ENCODE data around the gene LRIF1.
"Not testable (repeated sequence)": the region's sequence is repeated elsewhere in the genome, so short reads cannot be mapped to it uniquely, and the experiment has no call there.

The LRIF1 gene

GRCh38 chr1:110963691-110964454, at the start of gene LRIF1:
Gene LRIF1 (minus strand): TSS chr1:110963922. CDS start chr1:110963688, 234 bp downstream.
- DNase-seq (ENCODE audit: low spot score) = peak; percentile 99

DNA sequence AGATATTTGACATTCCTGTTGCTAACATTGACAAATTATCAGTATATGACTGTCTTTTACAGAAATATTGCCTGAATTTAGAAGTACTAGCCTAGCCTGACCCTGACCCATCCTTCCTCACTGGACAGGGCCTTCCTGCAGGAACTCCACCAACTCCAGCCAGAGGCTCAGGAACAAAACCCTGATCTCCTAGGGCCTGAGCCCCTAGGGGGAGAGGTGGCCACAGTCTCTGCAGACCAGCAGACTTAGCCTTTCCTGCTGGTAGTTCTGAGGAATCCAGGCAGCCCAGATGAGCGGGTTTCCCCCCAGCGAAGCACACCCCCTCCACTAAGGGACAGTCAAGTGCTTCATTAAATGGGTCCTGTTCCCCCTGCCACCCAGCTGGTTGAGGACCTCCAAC, 44.3 kb upstream of the LRIF1 start:
- no peak for DNase-seq (ENCODE audit: low spot score)

DNA sequence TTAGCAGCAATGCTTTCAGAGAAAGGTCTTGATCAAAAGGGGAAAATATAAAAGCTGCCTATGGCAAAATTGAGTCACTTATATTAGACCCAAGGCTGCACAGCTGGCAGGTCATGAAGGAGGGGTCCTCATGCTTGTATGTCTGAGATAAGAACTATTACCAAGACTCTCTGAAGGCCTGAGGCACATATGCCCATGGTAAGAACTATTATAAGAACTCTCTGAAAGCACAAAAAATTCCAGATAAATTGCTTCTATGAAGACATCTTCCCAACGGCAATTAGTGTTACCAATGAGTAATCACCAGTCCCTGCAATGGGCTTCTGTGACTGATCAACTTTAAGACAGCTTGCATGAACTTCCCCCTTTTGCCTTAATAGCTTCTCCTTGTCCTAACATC, 42.8 kb upstream of the LRIF1 start:
- DNase-seq (ENCODE audit: low spot score) = no peak

GRCh38 chr1:110999607-111000006, 35.9 kb upstream of the LRIF1 start:
- not testable (repeated sequence) for DNase-seq (ENCODE audit: low spot score)

DNA sequence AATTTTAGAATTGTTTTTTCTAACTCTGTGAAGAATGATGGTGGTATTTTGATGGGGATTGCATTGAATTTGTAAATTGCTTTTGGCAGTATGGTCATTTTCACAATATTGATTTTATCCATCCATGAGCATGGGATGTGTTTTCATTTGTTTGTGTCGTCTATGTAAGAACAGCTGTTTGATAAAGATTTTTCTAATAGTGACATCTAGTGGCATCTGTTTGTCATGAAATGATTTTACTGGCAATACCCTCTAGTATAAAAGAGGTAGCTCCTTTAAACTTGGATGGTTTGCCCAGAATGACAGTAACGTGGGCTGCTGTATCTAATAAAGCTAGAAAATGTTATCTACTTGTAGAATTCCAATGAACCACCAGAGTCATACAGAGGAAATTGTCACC, 28.6 kb upstream of the LRIF1 start:
- peak; percentile 59 for DNase-seq (ENCODE audit: low spot score)

- not testable (repeated sequence) for DNase-seq (ENCODE audit: low spot score)
Observed at GRCh38 chr1:110991295-110991694, 27.6 kb upstream of the LRIF1 start.

DNA sequence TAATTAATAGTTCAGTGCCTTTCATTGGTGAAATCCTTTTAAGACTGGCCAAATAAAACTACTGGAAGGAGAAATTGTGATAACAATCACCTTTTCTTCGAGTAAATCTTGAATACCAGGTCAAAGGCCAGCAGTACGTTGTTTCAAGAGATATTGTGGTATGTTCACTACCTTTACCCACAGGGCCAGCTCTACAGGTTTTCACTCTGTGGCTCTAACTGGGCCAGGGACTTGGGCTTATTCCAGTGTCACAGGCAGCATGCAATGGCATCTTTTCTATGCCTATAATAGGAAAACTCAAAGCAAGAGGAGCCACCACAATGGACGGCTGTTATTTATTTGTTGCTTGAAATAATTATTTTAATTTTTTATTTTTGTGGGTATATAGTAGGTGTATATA, 26.8 kb upstream of the LRIF1 start:
- no peak for DNase-seq (ENCODE audit: low spot score)

GRCh38 chr1:110986407-110986891, 22.7 kb upstream of the LRIF1 start:
- no peak for DNase-seq (ENCODE audit: low spot score)

DNA sequence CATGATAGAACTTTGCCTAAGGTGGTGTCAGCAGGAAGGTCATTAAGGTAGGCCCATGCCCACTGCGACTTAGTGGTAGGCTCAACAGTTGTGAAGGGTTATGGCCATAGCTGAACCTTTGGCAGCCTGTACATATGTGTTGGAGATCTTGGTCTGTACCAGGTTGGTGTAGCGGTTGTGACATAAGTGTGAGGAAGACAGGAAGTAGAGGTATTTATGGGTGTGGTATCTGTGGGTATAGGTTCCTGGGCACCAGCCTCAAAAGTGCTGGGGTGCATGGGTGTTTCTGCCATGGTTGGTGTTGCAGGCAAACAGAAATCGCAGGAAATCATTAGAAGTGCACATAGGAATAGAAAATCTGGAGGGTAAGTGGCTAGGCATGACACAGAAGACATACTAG, 18.6 kb upstream of the LRIF1 start:
- peak; percentile 35 for DNase-seq (ENCODE audit: low spot score)

DNA sequence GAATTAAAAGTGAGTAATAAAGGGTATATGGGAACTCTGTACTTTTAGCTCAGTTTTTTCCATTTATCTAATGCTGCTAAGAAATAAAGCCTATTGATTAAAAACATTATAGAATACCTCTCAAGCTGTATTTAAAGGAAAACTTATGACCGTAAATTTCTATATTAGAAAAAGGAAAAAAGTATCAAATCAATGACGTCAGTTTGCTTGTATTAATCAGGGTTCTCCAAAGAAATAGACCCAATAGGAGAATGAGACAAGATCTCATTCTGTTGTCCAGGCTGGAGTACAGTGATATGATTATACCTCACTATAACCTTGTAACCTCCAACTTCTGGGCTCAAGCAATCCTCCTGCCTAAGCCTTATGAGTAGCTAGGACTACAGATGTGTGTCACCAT, 15.4 kb upstream of the LRIF1 start:
- no peak for DNase-seq (ENCODE audit: low spot score)

DNA sequence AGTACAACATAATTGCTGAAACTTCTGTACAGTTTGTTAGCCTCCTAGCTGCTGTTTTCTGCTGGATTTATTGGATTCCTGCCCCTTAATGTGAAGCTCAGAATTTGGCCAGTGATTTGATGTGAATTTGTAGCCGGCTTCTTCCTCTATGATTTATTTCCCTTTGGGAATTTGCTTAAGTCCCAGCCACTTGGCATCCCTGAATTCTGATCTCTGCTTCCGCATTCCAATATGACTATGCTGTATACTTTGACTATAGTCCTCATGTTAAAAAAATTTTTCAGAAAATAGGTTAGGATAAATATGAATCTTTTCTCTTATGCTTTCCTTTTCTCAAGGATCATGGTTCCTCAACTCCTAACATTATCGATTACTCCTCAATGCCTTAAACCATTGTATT, 12.4 kb upstream of the LRIF1 start:
- no peak for DNase-seq (ENCODE audit: low spot score)

GRCh38 chr1:110975265-110975664, 11.5 kb upstream of the LRIF1 start:
- DNase-seq (ENCODE audit: low spot score) = no peak

- no peak for DNase-seq (ENCODE audit: low spot score)
Observed at GRCh38 chr1:110967256-110967655, 3.5 kb upstream of the LRIF1 start.

DNA sequence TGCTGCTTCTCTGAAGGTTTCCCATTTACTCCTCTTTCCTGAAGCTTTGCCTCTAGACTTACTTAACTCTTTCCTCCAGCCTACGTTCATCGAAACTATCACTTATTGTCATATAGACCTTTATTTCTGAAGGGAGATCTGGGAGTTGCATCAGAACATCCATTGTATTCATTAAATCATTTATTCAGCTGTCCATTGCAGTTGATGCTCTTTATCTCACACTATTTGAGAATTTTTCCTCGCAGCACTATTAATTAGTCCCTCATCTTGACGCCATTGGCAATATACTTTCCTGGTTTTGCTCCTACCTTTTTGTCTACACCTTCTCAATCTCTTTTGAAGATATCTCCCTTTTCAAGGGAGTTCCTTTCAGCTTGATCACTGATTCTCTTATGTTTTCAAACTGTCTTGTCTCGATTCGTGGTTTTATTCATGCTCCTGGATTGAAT, 757 bp upstream of the LRIF1 start:
- no peak for DNase-seq (ENCODE audit: low spot score)

DNA sequence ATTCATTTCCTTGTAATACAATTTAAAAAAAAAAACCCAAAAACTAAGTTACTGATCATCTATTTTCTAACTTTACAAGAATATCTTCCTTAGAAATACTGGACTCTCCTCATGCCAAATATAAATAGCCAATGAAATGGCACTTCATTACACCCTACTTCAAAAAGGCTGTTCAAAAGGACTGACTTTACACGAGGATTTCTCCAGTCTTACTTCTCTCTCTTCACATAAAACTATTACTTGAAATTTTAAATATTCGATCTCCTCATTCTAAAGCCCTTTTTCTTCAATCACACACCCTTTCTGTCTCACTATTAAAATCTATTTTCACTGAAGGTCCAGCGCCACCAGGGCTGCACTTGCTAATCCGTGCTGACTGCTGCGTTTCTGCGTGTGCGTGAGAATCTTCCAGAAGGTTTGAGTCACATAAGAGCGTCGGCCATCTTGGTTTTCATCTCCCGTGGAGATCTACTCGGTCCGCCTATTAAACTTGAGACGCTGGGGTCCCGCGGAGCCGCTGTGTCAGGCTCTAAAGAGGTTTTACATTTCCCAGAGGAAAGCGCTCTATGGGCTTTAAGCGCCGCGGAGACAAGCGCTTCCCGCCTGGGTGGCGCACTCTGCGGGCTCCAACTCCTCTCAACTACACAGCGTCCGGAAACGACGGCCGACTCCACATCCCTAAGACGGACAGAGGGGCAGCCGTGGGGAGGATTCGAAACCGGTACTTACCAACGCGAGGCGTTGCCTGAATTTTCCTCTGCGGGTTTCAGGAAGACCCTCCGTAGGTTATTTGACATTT, 631 bp downstream of the LRIF1 start:
- peak; percentile 60 for DNase-seq (ENCODE audit: low spot score)

- no peak for DNase-seq (ENCODE audit: low spot score)
Observed at GRCh38 chr1:110961902-110962301, 1.8 kb downstream of the LRIF1 start.

GRCh38 chr1:110960777-110961420, 2.8 kb downstream of the LRIF1 start:
- DNase-seq (ENCODE audit: low spot score) = no peak

DNA sequence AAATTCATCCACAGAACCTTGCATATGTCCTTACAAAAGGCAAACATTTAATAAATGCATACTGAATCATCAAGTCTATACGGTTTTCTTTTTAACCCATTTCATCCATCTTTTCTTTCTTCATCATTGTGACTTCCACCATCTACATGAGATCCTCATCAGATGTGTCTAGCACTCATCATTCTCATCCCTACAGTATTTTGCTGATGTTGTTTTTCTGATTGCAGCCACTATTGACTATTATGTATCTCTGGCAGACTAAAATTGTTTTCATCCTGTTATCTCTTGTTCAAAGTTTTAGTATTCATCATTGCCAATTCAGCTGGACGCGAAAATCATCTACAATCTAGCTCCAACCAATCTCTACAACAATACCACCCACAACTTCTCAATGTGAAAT, 5.9 kb downstream of the LRIF1 start:
- DNase-seq (ENCODE audit: low spot score) = no peak

- no peak for DNase-seq (ENCODE audit: low spot score)
Observed at GRCh38 chr1:110956586-110956985, 7.1 kb downstream of the LRIF1 start.

DNA sequence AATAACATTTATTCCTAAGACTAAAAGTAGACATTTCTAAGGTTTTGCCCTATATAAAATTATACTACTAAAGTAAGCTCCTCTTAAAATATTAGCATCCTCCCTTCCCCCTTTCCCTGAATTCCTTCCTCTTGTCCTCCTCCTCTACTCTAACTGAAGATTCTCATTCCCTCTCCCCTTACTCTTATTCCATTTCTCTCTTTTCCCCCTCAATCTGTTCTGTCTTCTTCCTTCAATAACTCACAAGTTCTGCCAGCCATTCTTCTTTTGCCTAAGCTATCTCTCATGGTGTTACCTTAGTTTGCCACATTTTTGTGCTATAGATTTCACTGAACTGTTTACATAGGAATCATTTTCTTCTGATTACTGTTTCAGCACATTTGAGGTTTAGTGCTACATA, 10.7 kb downstream of the LRIF1 start:
- no peak for DNase-seq (ENCODE audit: low spot score)

GRCh38 chr1:110952031-110952430, 11.7 kb downstream of the LRIF1 start:
- no peak for DNase-seq (ENCODE audit: low spot score)

GRCh38 chr1:110951161-110951560, 12.6 kb downstream of the LRIF1 start:
- no peak for DNase-seq (ENCODE audit: low spot score)
